Activated naive CD8-positive, alpha-beta T cell treated with anti-CD3 and anti-CD28 coated beads for 36 hours (primary cell): Measurements from ENCODE around the gene VARS1. TPM values are rescaled to one million over a fixed set of nuclear protein-coding genes. Genes with fewer than 3 reads are reported as not detected.
A peak's percentile ranks its signal among the peaks of the same experiment; 100 is the strongest.
"Not testable (repeated sequence)": the region's sequence is repeated elsewhere in the genome, so short reads cannot be mapped to it uniquely, and the experiment has no call there.

Source experiments
- DNase-seq: peaks from one replicate; pipeline ENCODE4 v3.0.0; 2021
- H3K27ac Mint-ChIP-seq: one replicate; pipeline ENCODE4 v1.8.0; 2022; ENCODE audit warnings: mild to moderate bottlenecking, moderate library complexity, mixed read lengths
- H3K27me3 Mint-ChIP-seq: one replicate; pipeline ENCODE4 v1.8.0; 2022; ENCODE audit warnings: mild to moderate bottlenecking, mixed read lengths
- H3K36me3 Mint-ChIP-seq: one replicate; pipeline ENCODE4 v1.8.0; 2021; ENCODE audit warnings: mild to moderate bottlenecking, mixed read lengths
- H3K4me1 Mint-ChIP-seq: one replicate; pipeline ENCODE4 v1.8.0; 2021; ENCODE audit warnings: mixed read lengths
- H3K4me3 Mint-ChIP-seq: one replicate; pipeline ENCODE4 v1.8.0; 2022; ENCODE audit warnings: mild to moderate bottlenecking, moderate library complexity, mixed read lengths
- H3K9me3 Mint-ChIP-seq: one replicate; pipeline ENCODE4 v1.8.0; 2022; ENCODE audit warnings: mixed read lengths
- total RNA-seq, 2 experiments: library from RNA; stranded (reverse); gene quantifications; one replicate each; pipeline ENCODE4 v1.2.3, GENCODE V29; 2021

The VARS1 gene
- total RNA-seq, 2 experiments from 2014 or later: 176 to 181 TPM

DNA sequence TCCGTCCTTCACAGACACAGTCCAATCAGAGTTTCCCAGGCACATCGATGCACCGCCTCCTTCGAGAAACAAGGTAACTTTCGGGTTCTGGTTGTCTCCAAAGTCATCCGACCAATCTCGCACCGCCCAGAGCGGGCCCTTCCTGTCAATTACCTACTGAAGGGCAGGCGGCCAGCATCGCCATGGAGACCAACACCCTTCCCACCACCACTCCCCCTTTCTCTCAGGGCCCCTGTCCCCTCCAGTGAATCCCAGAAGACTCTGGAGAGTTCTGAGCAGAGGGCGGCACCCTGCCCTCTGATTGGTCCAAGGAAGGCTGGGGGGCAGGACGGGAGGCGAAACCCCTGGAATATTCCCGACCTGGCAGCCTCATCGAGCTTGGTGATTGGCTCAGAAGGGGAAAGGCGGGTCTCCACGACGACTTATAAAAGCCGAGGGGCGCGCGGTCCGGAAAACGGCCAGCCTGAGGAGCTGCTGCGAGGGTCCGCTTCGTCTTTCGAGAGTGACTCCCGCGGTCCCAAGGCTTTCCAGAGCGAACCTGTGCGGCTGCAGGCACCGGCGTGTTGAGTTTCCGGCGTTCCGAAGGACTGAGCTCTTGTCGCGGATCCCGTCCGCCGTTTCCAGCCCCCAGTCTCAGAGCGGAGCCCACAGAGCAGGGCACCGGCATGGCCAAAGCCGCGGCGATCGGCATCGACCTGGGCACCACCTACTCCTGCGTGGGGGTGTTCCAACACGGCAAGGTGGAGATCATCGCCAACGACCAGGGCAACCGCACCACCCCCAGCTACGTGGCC lies 31.9 kb upstream of the VARS1 start, which contains the start of gene HSPA1B:
Gene HSPA1B (plus strand): TSS at position 453 of the 794 bp plus-strand sequence. CDS start 213 bp downstream, at position 666.
- H3K4me1 Mint-ChIP-seq: peaks cover 32% of the 10 kb centered on the region
- H3K27ac Mint-ChIP-seq: peak within 1 kb of the TSS; percentile 90
- DNase-seq: peak; percentile 92
- H3K9me3 Mint-ChIP-seq: no peaks in the 10 kb centered on the region
- H3K27me3 Mint-ChIP-seq: peaks cover 28% of the 10 kb centered on the region
- peaks cover 6% of the 10 kb centered on the region for H3K36me3 Mint-ChIP-seq
- peak within 1 kb of the TSS; percentile 80 for H3K4me3 Mint-ChIP-seq

DNA sequence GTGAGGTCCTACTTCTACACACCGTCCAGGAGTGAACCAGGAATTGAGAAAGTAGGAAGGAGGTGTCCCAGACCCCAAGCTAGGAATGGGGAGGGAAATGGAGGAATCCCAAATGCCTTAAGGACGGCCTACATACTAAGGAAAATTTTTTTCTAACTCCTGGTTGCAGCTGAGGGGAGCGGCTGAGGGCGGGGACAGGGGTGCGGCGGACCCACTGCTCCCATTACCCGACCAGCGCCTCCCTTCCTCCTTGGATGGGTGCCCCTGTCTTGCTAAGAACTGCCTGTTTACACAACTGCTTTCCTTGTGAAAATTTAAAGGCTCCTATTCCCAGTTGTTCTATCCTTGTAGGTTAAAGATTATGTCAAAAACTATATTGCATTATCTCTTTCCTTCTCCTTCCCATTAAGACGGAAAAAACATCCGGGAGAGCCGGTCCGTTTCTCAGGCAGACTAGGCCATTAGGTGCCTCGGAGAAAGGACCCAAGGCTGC lies 31.3 kb upstream of the VARS1 start:
- Mint-ChIP-seq H3K27ac (peak overlapping the region; percentile 90), H3K4me3 (peak overlapping the region; percentile 80), H3K4me1 (peaks cover 37% of the 10 kb centered on the region)

GRCh38 chr6:31825553-31825952 lies 30.0 kb upstream of the VARS1 start:
- peaks cover 4% of the 10 kb centered on the region for H3K36me3 Mint-ChIP-seq
- no peak for DNase-seq
- peak overlapping the region; percentile 14 for H3K4me3 Mint-ChIP-seq
- H3K9me3 Mint-ChIP-seq: no peaks in the 10 kb centered on the region
- H3K4me1 Mint-ChIP-seq: peaks cover 38% of the 10 kb centered on the region
- H3K27ac Mint-ChIP-seq: peak overlapping the region; percentile 38
- peaks cover 28% of the 10 kb centered on the region for H3K27me3 Mint-ChIP-seq

More for the DNA sequence above, 31.3 kb upstream of the VARS1 start:
- peaks cover 28% of the 10 kb centered on the region for H3K27me3 Mint-ChIP-seq
- no peaks in the 10 kb centered on the region for H3K9me3 Mint-ChIP-seq
- no peak for DNase-seq
- peaks cover 6% of the 10 kb centered on the region for H3K36me3 Mint-ChIP-seq

GRCh38 chr6:31823592-31824196 lies 28.1 kb upstream of the VARS1 start:
- Mint-ChIP-seq H3K27me3 (peaks cover 28% of the 10 kb centered on the region), H3K4me1 (peaks cover 34% of the 10 kb centered on the region)
- DNase-seq, H3K36me3 Mint-ChIP-seq, H3K9me3 Mint-ChIP-seq, H3K4me3 Mint-ChIP-seq, H3K27ac Mint-ChIP-seq: not testable (repeated sequence)

DNA sequence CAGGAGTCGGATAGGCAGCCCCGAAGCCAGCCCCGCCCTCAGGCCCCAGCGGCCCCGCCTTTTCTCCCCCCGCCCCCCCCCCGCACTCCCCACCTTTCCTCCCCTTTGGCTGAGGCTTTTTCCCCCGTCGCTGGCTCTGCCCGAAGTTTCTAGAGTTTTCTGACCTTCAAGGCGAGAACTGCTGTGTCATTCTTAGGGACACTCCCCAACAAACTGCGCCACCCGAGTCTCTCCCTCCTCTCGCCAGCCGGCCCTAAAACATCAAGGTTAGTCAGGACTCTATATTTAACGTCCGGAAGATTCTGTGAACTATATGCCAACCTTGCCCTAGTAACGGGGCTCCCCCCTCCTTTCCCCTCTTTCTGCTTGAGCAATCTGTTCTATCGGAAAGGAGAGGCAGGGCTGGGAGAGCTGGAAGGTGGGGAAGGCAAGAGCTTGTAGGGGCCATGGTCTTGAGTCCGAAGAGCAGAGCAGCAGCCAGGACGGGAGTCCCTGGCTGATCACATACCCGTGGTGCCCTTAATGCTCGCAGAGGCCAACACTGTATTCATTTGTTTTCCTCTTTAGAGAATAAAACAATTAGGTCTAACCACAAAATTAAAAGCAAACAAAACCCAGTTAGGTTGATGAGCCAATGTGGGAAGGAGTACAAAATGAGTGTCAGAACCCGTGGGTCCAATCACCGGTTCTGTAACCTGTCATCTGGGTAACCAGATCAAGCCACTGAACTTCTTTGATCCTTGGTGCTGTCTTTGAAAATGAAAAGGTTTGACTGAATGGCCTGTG lies 26.7 kb upstream of the VARS1 start:
- H3K27ac Mint-ChIP-seq: peak overlapping the region; percentile 94
- H3K4me1 Mint-ChIP-seq: peaks cover 46% of the 10 kb centered on the region
- peak; percentile 44 for DNase-seq
- no peaks in the 10 kb centered on the region for H3K9me3 Mint-ChIP-seq
- H3K27me3 Mint-ChIP-seq: peaks cover 27% of the 10 kb centered on the region
- H3K36me3 Mint-ChIP-seq: no peaks in the 10 kb centered on the region
- peak overlapping the region; percentile 98 for H3K4me3 Mint-ChIP-seq

DNA sequence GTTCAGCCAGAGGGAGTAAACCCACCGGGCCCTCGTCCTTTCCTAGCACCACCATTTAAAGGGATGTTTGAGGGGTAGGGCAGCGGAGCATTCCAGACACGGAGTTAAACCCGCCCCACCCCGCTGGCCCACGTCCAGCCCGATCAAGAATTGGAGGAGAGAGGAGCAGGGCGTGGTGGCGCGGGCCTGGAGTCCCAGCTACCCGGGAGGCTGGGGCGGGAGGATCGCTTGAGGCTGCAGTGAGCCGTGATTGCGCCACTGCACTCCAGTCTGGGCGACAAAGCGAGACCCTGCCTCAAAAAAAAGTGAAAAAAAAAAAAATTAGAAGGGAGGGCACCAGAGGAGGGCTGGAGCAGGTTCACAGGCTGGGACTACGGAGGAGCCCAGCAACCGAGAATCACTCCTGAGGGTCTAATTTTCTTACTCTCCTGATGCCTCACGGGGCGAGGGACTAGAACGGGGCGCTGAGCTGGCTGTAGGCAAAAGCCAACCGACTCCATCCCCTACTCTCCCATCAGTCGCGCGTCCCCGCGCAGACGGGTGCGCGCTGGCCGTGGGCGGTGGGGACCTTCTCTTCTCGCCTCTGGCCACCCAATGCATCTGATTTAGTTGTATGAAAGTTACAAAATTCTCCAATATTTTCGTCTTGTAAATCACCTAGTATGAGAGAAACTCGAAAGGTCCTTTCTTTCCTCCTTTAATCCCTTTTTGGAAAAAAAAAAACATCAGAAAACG lies 25.9 kb upstream of the VARS1 start:
- Mint-ChIP-seq H3K4me3 (peak overlapping the region; percentile 98), H3K27me3 (peaks cover 23% of the 10 kb centered on the region), H3K4me1 (peaks cover 40% of the 10 kb centered on the region)

DNA sequence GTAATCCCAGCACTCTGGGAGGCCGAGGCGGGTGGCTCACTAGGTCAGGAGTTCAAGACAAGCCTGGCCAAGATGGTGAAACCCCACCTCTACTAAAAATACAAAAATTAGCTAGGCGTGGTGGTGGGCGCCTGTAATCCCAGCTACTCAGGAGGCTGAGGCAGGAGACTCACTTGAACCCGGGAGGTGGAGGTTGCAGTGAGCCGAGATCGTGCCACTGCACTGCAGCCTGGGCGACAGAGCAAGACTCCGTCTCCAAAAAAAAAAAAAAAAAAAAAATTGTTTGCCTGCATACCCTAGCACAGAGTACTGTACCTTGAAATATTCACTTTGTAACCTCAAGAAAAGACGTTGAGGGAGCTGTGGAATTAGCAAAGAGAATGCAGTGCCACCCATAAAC lies 24.8 kb upstream of the VARS1 start:
- Mint-ChIP-seq H3K4me1 (peaks cover 35% of the 10 kb centered on the region), H3K27me3 (peaks cover 14% of the 10 kb centered on the region)
- H3K9me3 Mint-ChIP-seq, H3K36me3 Mint-ChIP-seq, H3K4me3 Mint-ChIP-seq, H3K27ac Mint-ChIP-seq, DNase-seq: not testable (repeated sequence)

More for the DNA sequence above, 25.9 kb upstream of the VARS1 start:
- Mint-ChIP-seq H3K27ac (peak overlapping the region; percentile 94), H3K36me3 (no peaks in the 10 kb centered on the region), H3K9me3 (no peaks in the 10 kb centered on the region)
- DNase-seq: peak; percentile 71

- Mint-ChIP-seq H3K4me1 (peaks cover 33% of the 10 kb centered on the region), H3K36me3 (no peaks in the 10 kb centered on the region), H3K27ac (no peak overlapping the region), H3K4me3 (no peak overlapping the region), H3K27me3 (peaks cover 8% of the 10 kb centered on the region), H3K9me3 (no peaks in the 10 kb centered on the region)
- DNase-seq: no peak
Observed at GRCh38 chr6:31819871-31820299, 24.3 kb upstream of the VARS1 start.

GRCh38 chr6:31817929-31818511 lies 22.5 kb upstream of the VARS1 start:
- H3K27ac Mint-ChIP-seq: peak overlapping the region; percentile 77
- H3K4me1 Mint-ChIP-seq: peaks cover 46% of the 10 kb centered on the region
- DNase-seq, H3K36me3 Mint-ChIP-seq, H3K9me3 Mint-ChIP-seq, H3K27me3 Mint-ChIP-seq: not testable (repeated sequence)
- peak overlapping the region; percentile 79 for H3K4me3 Mint-ChIP-seq

DNA sequence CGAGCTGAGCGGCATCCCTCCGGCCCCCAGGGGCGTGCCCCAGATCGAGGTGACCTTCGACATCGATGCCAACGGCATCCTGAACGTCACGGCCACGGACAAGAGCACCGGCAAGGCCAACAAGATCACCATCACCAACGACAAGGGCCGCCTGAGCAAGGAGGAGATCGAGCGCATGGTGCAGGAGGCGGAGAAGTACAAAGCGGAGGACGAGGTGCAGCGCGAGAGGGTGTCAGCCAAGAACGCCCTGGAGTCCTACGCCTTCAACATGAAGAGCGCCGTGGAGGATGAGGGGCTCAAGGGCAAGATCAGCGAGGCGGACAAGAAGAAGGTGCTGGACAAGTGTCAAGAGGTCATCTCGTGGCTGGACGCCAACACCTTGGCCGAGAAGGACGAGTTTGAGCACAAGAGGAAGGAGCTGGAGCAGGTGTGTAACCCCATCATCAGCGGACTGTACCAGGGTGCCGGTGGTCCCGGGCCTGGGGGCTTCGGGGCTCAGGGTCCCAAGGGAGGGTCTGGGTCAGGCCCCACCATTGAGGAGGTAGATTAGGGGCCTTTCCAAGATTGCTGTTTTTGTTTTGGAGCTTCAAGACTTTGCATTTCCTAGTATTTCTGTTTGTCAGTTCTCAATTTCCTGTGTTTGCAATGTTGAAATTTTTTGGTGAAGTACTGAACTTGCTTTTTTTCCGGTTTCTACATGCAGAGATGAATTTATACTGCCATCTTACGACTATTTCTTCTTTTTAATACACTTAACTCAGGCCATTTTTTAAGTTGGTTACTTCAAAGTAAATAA lies 21.8 kb upstream of the VARS1 start:
- DNase-seq, H3K27me3 Mint-ChIP-seq, H3K36me3 Mint-ChIP-seq, H3K9me3 Mint-ChIP-seq: not testable (repeated sequence)
- H3K4me3 Mint-ChIP-seq: peak overlapping the region; percentile 79
- peaks cover 45% of the 10 kb centered on the region for H3K4me1 Mint-ChIP-seq
- H3K27ac Mint-ChIP-seq: peak overlapping the region; percentile 77

DNA sequence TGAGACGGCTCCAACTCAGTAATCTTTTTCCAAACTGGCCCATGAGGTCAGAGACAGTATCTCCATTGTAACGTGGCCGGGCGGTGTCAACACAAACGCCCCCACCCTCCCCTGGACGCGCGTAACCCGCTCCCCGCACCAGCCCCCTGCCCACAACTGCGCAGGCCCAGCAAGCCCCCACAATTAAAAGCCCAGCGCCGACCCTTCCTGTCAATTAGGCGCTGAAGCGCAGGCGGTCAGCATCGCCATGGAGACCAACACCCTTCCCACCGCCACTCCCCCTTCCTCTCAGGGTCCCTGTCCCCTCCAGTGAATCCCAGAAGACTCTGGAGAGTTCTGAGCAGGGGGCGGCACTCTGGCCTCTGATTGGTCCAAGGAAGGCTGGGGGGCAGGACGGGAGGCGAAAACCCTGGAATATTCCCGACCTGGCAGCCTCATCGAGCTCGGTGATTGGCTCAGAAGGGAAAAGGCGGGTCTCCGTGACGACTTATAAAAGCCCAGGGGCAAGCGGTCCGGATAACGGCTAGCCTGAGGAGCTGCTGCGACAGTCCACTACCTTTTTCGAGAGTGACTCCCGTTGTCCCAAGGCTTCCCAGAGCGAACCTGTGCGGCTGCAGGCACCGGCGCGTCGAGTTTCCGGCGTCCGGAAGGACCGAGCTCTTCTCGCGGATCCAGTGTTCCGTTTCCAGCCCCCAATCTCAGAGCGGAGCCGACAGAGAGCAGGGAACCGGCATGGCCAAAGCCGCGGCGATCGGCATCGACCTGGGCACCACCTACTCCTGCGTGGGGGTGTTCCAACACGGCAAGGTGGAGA lies 19.7 kb upstream of the VARS1 start, which contains the start of the genes HSPA1A and HSPA1L:
Gene HSPA1A (plus strand): TSS at position 519 of the 814 bp plus-strand sequence. CDS start 214 bp downstream, at position 733.
Gene HSPA1L (minus strand): TSS at position 259 of the 814 bp plus-strand sequence. CDS start 3,311 bp downstream, outside the sequence.
- no peaks in the 10 kb centered on the region for H3K9me3 Mint-ChIP-seq
- H3K27me3 Mint-ChIP-seq: no peaks in the 10 kb centered on the region
- DNase-seq: peak; percentile 45
- no peaks in the 10 kb centered on the region for H3K36me3 Mint-ChIP-seq
- peak within 1 kb of the TSS; percentile 84 for H3K27ac Mint-ChIP-seq
- H3K4me3 Mint-ChIP-seq: peak within 1 kb of the TSS; percentile 84
- peaks cover 34% of the 10 kb centered on the region for H3K4me1 Mint-ChIP-seq

GRCh38 chr6:31814677-31815024 lies 19.1 kb upstream of the VARS1 start:
- peak; percentile 67 for DNase-seq
- peak overlapping the region; percentile 84 for H3K4me3 Mint-ChIP-seq
- no peaks in the 10 kb centered on the region for H3K27me3 Mint-ChIP-seq
- H3K9me3 Mint-ChIP-seq: no peaks in the 10 kb centered on the region
- H3K27ac Mint-ChIP-seq: peak overlapping the region; percentile 84
- H3K36me3 Mint-ChIP-seq: no peaks in the 10 kb centered on the region
- H3K4me1 Mint-ChIP-seq: peaks cover 34% of the 10 kb centered on the region

DNA sequence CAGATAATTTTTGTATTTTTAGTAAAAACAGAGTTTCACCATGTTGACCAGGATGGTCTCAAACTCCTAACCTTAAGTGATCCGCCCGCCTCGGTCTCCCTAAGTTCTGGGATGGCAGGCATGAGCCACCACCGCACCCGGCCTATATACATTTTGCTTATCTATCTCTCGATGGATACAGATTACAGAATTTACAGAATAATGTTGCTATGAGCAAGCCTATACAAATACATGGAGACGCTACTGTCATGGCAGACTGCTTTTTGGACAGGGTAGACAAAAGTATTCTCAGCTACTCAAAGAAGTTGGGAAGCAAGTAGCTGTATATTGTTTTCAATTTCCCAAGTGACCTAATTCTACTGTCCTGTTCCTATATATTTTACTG lies 17.9 kb upstream of the VARS1 start:
- Mint-ChIP-seq H3K4me3 (no peak overlapping the region), H3K9me3 (no peaks in the 10 kb centered on the region), H3K36me3 (no peaks in the 10 kb centered on the region), H3K27me3 (no peaks in the 10 kb centered on the region), H3K4me1 (peaks cover 32% of the 10 kb centered on the region), H3K27ac (no peak overlapping the region)
- no peak for DNase-seq
